HG03196 (cell line): ENCODE results near the gene CERS5.

ENCODE experiments used
- ATAC-seq: cut with Tn5 transposase; IDR thresholded peaks from one replicate; pipeline ENCODE4 v1.9.1; 2021; ENCODE audit not compliant: unreplicated experiment

The CERS5 gene

DNA sequence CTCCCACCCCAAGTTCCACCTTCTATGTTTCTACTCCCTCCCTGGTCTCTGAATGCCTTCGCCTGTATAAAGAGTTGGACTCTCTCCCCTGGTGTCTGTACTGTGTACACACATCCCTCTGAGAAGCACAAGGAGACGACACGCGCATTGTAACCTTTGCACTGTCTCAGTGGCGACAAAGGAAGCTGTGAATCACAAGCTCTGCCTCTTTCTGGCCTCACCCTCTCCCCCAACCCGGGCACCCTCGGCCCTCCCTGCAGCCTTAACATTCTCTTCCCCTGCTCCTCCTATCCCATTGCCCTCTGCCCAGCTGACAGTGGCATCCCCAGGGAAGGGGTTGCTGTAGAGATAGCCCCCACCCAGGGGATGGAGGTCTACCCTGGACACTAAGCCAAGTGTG, 84.5 kb downstream of the CERS5 start:
- no peak for ATAC-seq

DNA sequence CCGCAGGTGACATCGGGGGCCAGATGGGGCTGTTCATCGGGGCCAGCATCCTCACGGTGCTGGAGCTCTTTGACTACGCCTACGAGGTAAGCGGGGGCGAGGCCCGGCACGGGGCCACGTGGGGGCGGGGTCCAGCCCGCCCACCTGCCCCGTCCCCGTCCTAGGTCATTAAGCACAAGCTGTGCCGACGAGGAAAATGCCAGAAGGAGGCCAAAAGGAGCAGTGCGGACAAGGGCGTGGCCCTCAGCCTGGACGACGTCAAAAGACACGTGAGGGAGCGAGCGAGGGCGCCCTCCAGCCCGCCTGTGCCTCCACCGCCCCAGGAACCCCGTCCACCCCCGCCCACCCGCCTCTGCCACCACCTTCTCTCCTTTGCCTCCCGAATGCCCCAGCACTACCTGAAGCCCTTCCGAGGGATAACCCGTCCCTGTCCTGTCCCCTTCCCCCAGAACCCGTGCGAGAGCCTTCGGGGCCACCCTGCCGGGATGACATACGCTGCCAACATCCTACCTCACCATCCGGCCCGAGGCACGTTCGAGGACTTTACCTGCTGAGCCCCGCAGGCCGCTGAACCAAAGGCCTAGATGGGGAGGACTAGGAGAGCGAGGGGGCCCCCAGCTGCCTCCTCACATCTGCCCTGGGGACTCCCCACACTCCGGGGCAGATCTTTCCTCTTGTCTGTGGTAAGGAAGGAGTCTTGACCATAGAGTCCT, 85.9 kb downstream of the CERS5 start:
- no peak for ATAC-seq

- ATAC-seq, result no peak
Measured at GRCh38 chr12:50079771-50080170, 87.4 kb downstream of the CERS5 start.
